Muscle of leg (tissue), 11 donors: ENCODE data around the gene WDSUB1. TPM values are rescaled to one million over a fixed set of nuclear protein-coding genes. Genes with fewer than 3 reads are reported as not detected.

Experiments
- DNase-seq: peaks from one replicate; pipeline ENCODE4 v3.0.0; 2013
- H3K27ac ChIP-seq: one replicate; pipeline ENCODE4 v1.5.1; 2013; ENCODE audit warnings: mild to moderate bottlenecking, low read length, control low read depth
- H3K27me3 ChIP-seq: one replicate; pipeline ENCODE4 v1.6.1; 2013; ENCODE audit warnings: low read length; ENCODE audit not compliant: control insufficient read depth, insufficient read depth
- H3K36me3 ChIP-seq: one replicate; pipeline ENCODE4 v1.6.1; 2013; ENCODE audit warnings: low read length; ENCODE audit not compliant: control insufficient read depth, insufficient read depth
- H3K4me1 ChIP-seq: one replicate; pipeline ENCODE4 v1.6.1; 2013; ENCODE audit warnings: low read length; ENCODE audit not compliant: control insufficient read depth, insufficient read depth
- H3K4me3 ChIP-seq: one replicate; pipeline ENCODE4 v1.5.1; 2013; ENCODE audit warnings: low read length, control low read depth
- H3K9me3 ChIP-seq: replicated peaks from 2 replicates; pipeline ENCODE4 v1.6.1; 2013; ENCODE audit warnings: low read depth, low read length; ENCODE audit not compliant: control insufficient read depth
- WGBS: methylation state at CpG from one replicate; pipeline ENCODE4 v1.1.5; 2013; ENCODE audit warnings: missing lambda C conversion rate; ENCODE audit not compliant: insufficient coverage; 5-methylcytosine and 5-hydroxymethylcytosine counted together
- polyA plus RNA-seq, 8 donors: library from polyadenylated mRNA; unstranded; fragments of 120-200 nt; gene quantifications; one replicate each; pipeline versions ENCODE4 v1.2.1 to v1.2.3, GENCODE V29; 2013; ENCODE audit warnings: inconsistent platforms in 1 of 8, low replicate concordance in 1 of 8; ENCODE audit not compliant: insufficient read length in 8 of 8, insufficient read depth in 1 of 8
- total RNA-seq: library from RNA; stranded (reverse); fragments of 120-200 nt; gene quantifications from one replicate; pipeline ENCODE4 v1.2.4, GENCODE V29; 2013

Gene WDSUB1
- total and polyA plus RNA-seq, 9 donors: 6.0 to 9.5 (median 7.9) TPM

DNA sequence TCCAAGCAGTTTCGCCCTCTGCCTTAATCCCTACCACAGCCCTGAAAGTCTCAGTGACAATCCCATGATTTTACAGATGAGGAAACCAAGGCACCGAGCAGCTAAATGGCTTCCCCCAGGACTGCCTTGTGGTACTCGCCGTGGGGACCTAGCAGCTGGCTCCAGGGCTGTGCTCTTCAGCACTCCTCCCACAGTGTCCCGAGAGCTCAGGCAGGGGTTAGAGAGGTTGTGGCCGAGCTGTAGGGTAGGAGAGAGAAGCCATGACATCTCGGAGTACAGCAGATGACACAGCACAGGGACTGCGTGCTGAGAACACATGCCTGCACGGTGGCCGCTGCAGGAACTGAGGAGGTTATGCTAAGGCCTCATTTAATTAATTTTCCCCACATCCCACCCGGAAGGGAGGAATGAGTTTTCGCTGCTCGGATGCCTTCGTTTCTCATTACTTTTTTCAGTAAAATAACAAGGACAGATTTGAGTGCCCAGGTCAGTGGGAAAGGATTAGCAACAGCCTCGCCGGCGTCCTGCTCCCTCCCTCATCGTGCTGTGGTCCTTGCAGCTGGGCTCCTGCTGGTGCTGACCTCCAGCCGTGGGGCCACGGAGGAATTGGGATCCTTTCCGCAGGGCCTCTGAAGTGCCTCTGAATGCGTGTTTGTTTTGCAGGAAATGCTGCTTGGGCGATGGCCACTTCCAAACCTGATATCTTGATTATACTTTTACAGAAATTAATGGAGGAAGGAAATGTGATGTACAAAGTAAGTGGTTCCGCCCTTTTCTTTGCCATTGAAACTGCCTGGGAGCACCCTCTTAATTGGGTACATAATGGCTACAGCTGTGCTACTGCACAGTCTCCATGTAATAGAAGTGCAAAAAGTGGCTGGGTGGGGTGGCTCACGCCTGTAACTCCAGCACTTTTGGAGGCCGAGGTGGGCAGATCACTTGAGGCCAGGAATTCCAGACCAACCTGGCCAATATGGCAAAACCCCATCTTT is 61.2 kb downstream of the WDSUB1 start:
- Histone ChIP-seq H3K27me3 (no peaks in the 10 kb centered on the region), H3K4me1 (peaks cover 45% of the 10 kb centered on the region), H3K27ac (peak overlapping the region; percentile 62), H3K4me3 (no peak overlapping the region), H3K9me3 (no peaks in the 10 kb centered on the region), H3K36me3 (peaks cover 44% of the 10 kb centered on the region)
- 58% methylated on average over 7 of the region's 26 CpGs for WGBS
- peak; percentile 41 for DNase-seq

DNA sequence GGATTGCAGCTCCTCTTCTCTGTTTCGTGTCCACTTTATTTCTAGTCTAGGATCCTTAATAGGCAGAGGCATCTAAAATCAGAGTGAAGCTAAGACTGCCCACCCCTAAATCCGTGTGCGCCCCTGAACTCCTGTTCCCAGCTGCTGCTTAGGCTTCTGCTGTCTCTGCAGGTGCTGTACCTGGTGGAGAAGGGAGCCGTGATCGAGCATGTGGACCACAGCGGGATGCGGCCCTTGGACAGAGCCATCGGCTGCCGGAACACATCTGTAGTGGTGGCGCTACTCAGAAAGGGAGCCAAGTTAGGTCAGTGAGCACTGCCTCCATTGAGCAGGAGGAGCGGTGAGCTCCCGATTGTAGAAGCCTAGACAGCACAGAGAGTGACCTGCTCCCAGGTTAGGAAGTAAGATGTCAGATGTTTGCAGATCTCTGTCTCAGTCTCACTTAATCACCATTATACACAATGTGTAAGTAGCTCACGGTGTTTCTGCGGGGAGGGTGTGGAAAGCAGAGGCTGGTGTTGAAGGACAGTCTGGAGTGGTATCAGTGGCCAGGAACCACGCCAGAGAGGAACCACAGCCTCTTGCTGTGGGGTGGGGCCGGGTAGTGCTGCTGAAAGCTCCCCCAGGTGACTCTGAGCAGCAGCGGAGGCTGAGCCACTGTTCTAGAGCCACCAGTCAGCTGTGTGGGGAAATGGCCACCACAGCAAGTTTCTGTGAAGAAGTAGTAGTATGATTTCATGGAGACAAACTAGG is 62.3 kb downstream of the WDSUB1 start:
- DNase-seq: no peak
- H3K4me1 ChIP-seq: peaks cover 34% of the 10 kb centered on the region
- no peak overlapping the region for H3K4me3 ChIP-seq
- WGBS: 94% methylated on average over 14 of the region's 17 CpGs
- H3K27ac ChIP-seq: no peak overlapping the region
- peaks cover 38% of the 10 kb centered on the region for H3K36me3 ChIP-seq
- no peaks in the 10 kb centered on the region for H3K27me3 ChIP-seq
- no peaks in the 10 kb centered on the region for H3K9me3 ChIP-seq

DNA sequence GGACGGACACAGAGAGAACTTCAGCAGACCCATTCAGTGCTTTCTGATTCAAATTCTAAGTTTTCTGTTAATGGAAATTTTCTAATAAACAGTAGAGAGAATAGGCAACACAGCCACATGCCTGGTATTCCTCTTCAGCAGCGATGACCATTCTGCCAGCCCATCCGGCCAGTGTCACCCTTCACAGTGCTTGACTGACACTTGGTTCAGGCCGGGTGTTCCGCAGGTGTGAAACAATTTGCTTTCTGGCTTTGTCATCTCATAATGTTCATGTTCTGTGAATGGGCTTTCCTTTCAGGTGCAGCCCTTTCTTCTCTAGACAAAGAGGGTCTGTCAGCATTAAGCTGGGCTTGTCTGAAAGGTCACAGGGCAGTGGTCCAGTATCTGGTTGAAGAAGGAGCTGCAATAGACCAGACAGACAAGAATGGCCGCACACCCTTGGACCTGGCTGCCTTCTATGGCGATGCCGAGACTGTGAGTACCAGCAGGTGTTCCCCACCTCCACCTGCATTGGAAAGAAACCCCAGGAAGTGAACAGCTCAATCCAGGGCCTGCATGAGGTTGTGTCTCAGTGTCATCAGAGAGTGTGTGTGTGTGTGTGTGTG is 67.0 kb downstream of the WDSUB1 start:
- H3K4me3 ChIP-seq: no peak overlapping the region
- 83% methylated on average over 3 of the region's 8 CpGs for WGBS
- peaks cover 4% of the 10 kb centered on the region for H3K9me3 ChIP-seq
- H3K4me1 ChIP-seq: peaks cover 6% of the 10 kb centered on the region
- H3K36me3 ChIP-seq: peaks cover 51% of the 10 kb centered on the region
- H3K27me3 ChIP-seq: no peaks in the 10 kb centered on the region
- DNase-seq: no peak
- no peak overlapping the region for H3K27ac ChIP-seq

DNA sequence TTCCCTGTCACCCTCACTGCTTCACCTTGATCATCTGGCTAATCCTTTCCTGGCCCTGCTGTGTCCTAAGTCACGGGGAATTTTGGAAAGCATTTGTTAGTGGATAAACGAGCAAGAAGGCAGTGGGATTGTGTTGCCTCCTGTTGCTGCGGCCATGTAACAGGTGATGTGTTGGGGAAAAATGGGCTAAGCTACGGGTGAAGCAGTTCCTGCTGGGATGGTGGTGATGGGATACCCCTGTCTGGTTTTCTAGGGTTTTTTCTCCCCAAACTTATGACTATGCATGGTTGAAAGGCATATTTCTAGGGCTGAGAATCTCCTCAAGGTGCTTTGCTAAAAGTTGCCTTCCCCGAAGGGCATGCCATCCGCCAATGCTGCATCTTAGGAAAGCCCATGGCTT is 68.1 kb downstream of the WDSUB1 start:
- H3K9me3 ChIP-seq: peaks cover 4% of the 10 kb centered on the region

DNA sequence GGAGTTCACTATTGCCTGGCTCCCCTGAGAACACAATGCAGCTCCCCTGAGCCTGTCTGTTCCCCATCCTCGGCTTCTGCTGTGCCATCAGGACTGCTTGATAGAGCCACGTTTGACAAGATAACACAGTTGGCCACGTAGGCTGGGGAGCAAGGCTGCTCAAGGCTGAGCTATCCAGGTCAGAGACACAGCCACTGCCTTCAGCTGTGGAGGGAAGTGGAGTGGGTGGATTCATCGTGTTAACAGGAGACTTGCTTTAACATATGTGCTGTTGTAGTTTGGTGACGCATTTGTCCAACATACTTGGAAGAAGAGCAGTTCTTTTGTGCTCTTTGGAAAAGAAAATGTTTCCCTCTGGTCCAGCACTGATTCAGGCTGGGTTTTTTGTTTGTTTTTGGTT is 68.8 kb downstream of the WDSUB1 start:
- Histone ChIP-seq H3K4me3 (no peak overlapping the region), H3K36me3 (peaks cover 46% of the 10 kb centered on the region), H3K27me3 (no peaks in the 10 kb centered on the region), H3K27ac (no peak overlapping the region), H3K9me3 (peaks cover 4% of the 10 kb centered on the region), H3K4me1 (peaks cover 9% of the 10 kb centered on the region)
- WGBS: 61% methylated on average over 4 of the region's 5 CpGs
- peak; percentile 76 for DNase-seq

More for the DNA sequence above, 68.1 kb downstream of the WDSUB1 start:
- no peak overlapping the region for H3K4me3 ChIP-seq
- H3K27me3 ChIP-seq: no peaks in the 10 kb centered on the region
- no peak overlapping the region for H3K27ac ChIP-seq
- peaks cover 43% of the 10 kb centered on the region for H3K36me3 ChIP-seq
- peaks cover 9% of the 10 kb centered on the region for H3K4me1 ChIP-seq
- no peak for DNase-seq
- 87% methylated on average over 5 of the region's 6 CpGs for WGBS

DNA sequence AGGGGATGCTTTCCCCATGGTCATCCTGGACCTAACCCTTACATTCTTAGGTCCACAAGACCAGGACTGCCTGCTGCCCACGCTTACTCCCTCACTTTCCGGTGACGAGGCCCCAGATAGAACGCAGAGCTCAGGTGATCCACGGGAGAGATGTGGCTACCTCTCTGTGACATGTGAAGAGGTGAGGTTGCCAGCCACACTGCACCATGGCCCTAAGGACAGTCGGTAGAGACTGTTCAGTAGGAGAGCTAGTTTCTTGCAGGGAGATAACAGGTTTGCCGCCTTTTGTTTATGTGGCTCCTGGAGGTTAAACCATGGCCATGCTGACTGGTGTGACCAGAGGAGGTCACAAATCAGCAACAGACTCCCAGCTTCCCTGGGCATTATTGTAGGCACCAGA is 71.4 kb downstream of the WDSUB1 start:
- H3K4me3 ChIP-seq: no peak overlapping the region
- 98% methylated on average over 6 of the region's 7 CpGs for WGBS
- peaks cover 46% of the 10 kb centered on the region for H3K36me3 ChIP-seq

DNA sequence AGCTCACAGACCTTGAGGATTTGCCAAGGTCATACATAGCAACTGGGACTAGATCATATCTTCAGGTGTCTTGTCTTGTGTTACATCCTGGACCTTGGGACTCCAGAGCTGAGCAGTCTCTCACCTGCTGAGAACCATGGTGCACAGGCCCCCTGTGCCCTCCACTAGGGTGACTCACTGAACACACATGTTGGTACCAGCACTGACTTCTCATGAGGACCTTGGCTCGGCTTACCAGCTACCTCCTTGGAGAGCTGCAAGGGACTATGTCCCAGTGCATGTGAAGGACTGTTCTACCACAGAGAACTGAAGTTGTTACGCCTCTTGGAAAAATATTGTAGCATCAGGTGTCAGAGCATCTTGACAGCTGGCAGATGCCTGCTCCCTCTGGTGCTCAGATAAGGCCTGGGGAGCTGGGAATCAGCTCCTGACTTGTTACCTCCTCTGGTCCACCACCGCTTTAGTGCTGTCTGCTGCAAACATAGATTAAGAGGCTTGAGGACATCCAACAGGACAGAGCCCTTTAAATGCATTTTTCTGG is 72.1 kb downstream of the WDSUB1 start:
- Histone ChIP-seq H3K9me3 (peaks cover 4% of the 10 kb centered on the region), H3K27ac (no peak overlapping the region), H3K4me1 (peaks cover 18% of the 10 kb centered on the region), H3K27me3 (no peaks in the 10 kb centered on the region), H3K4me3 (no peak overlapping the region), H3K36me3 (peaks cover 42% of the 10 kb centered on the region)
- WGBS: 90% methylated on average over 3 of the region's 3 CpGs
- no peak for DNase-seq

More for the DNA sequence above, 71.4 kb downstream of the WDSUB1 start:
- peaks cover 4% of the 10 kb centered on the region for H3K9me3 ChIP-seq
- no peak for DNase-seq
- H3K27me3 ChIP-seq: no peaks in the 10 kb centered on the region
- H3K4me1 ChIP-seq: peaks cover 18% of the 10 kb centered on the region
- no peak overlapping the region for H3K27ac ChIP-seq

DNA sequence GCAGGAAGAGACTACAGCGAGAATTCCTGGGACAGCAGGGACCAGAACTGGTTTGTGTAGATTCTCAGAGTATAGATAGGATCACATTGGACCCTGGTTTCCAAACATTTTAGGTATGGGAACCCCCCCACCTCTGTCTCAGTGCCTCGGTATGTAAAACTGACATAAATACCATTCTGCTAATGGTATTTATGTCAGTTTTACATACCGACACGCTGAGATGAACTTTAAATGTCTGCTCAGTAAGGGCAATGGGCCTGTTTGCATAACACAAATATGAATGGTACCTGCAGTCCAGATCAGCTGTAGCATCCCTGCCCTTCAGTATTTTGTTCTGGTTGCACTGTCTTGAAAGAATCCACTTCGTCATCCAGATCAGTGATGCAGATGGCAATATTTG is 73.2 kb downstream of the WDSUB1 start:
- Histone ChIP-seq H3K4me3 (no peak overlapping the region), H3K27ac (no peak overlapping the region), H3K9me3 (peaks cover 4% of the 10 kb centered on the region), H3K4me1 (peaks cover 22% of the 10 kb centered on the region), H3K36me3 (peaks cover 36% of the 10 kb centered on the region), H3K27me3 (no peaks in the 10 kb centered on the region)
- no CpG with 5 or more reads among the region's 5 CpGs for WGBS
- no peak for DNase-seq

DNA sequence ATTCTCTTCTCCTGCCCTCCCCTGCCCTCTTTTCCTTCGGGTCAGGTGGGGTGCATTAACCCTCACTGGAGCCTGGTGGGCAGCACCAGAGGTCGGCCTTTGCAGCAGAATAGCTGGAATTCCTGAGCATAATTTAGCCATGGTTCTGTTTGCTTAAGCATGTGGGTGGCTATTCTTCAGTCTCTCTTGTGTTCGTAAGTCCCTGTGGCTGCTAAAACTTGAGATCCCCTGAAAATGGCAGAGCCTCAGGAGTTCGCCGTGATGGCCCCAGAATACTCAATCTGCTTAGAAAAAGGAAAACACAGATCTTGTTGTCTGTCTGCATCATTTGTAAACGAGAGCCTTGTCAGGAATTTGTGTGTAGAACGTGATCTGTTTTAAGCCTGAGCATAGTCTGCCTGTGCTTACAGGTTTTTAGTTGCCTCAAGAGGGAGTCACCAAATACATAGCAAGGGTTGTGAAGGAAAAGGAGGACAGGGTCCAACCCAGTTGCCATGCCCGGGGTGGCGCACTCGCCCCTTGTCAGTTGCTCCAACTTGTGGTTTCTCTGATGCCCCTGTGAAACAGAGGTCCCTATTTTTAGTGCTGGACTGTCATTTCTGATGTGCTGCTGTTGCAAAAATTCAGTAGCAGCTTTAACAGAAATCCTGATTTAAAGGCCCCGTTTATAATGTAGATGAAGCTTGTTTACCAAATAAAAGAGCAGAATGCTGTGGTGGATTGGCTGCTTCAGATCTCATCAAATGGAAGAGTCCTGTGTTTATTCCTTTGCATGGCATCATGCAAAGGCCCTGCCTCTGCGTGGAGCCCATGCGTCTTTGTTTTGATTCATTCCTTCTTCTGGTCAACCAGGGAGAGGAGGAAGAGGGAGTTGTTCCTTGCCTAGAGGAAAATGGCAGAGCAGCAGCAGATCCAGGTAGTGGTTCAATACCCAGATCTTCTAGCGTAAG is 74.8 kb downstream of the WDSUB1 start:
- H3K27me3 ChIP-seq: no peaks in the 10 kb centered on the region
- H3K36me3 ChIP-seq: peaks cover 23% of the 10 kb centered on the region
- H3K9me3 ChIP-seq: no peaks in the 10 kb centered on the region
- DNase-seq: no peak
- peaks cover 23% of the 10 kb centered on the region for H3K4me1 ChIP-seq
- no peak overlapping the region for H3K4me3 ChIP-seq
- 56% methylated on average over 10 of the region's 14 CpGs for WGBS
- H3K27ac ChIP-seq: peak overlapping the region; percentile 9
